ENCODE results near the gene COX8C.
"Not testable (repeated sequence)": the region's sequence is repeated elsewhere in the genome, so short reads cannot be mapped to it uniquely, and the experiment has no call there.

Gene COX8C

DNA sequence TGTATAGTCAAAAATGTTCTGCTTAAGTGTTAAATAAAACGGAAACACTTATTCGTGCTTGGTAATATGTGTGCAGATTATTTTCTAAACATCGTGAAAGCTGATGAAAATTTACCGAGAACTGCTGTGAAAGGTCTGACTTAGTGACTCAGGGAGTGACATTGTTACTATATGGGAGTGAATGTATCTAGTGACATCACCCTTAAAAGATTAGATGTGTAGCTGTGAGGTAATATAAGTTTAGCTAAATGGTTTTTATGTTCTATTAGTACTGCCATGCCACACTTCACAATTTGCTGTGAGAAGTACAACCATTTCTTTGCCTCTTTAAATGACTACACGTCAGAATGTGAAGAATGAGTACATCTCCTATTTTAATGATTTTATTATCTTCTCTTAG lies 1.3 kb downstream of the COX8C start:
- Histone ChIP-seq H3K9me3 (no peaks in the 10 kb centered on the region), H3K27me3 (no peaks in the 10 kb centered on the region), H3K4me1 (no peaks in the 10 kb centered on the region), H3K4me3 (ENCODE audit: low read depth, low read length) (no peak overlapping the region), H3K36me3 (no peaks in the 10 kb centered on the region)
- no peak for DNase-seq
- TF ChIP-seq, protein P1, sequence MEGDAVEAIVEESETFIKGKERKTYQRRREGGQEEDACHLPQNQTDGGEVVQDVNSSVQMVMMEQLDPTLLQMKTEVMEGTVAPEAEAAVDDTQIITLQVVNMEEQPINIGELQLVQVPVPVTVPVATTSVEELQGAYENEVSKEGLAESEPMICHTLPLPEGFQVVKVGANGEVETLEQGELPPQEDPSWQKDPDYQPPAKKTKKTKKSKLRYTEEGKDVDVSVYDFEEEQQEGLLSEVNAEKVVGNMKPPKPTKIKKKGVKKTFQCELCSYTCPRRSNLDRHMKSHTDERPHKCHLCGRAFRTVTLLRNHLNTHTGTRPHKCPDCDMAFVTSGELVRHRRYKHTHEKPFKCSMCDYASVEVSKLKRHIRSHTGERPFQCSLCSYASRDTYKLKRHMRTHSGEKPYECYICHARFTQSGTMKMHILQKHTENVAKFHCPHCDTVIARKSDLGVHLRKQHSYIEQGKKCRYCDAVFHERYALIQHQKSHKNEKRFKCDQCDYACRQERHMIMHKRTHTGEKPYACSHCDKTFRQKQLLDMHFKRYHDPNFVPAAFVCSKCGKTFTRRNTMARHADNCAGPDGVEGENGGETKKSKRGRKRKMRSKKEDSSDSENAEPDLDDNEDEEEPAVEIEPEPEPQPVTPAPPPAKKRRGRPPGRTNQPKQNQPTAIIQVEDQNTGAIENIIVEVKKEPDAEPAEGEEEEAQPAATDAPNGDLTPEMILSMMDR (IDR thresholded peaks at IDR 0.05; ENCODE audit: low read depth, low read length) = no peak

GRCh38 chr14:93354873-93355272 lies 7.9 kb downstream of the COX8C start:
- DNase-seq; H3K4me1 ChIP-seq; H3K4me3 ChIP-seq (ENCODE audit: low read depth, low read length): not testable (repeated sequence)

DNA sequence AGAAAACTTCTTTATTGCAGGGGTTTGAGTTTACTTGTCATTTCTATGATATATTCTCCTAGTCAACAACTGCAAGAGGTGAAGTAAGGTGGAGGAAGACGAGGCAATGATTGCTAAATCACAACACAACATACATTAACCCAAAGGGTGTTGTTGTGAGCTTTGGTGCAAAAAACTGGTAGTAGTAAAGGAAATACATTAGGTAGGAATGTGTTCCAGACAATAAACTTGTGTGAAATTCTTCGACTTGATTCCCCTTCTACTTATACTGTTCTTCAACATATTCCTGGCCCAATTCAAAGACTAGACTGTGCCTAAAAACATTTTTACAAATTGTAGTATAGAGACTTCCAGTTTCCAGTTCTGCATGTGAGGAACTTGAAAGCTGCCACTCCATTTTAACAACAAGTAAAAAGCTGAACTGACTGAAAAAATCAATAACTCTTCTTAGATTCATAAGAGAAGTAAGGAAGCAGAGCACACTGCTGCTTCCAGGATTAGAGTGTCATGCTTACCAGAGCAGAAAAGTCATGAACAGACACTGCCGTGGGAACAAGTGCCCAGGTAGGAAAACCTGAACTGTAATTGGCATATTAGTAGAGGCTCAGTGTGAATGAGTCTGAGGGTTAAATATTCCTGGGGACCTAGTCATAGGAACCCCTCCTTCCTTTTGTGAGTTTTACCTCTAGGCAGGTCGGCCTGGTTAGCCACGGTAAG lies 22.2 kb downstream of the COX8C start:
- Histone ChIP-seq H3K36me3 (no peaks in the 10 kb centered on the region), H3K27me3 (no peaks in the 10 kb centered on the region), H3K4me1 (no peaks in the 10 kb centered on the region), H3K9me3 (no peaks in the 10 kb centered on the region), H3K4me3 (ENCODE audit: low read depth, low read length) (no peak overlapping the region)
- no peak for DNase-seq
- TF ChIP-seq, protein P1 (IDR thresholded peaks at IDR 0.05; ENCODE audit: low read depth, low read length) = no peak

More at GRCh38 chr14:93354873-93355272, 7.9 kb downstream of the COX8C start:
- H3K36me3 ChIP-seq, H3K27me3 ChIP-seq, H3K9me3 ChIP-seq: not testable (repeated sequence)

DNA sequence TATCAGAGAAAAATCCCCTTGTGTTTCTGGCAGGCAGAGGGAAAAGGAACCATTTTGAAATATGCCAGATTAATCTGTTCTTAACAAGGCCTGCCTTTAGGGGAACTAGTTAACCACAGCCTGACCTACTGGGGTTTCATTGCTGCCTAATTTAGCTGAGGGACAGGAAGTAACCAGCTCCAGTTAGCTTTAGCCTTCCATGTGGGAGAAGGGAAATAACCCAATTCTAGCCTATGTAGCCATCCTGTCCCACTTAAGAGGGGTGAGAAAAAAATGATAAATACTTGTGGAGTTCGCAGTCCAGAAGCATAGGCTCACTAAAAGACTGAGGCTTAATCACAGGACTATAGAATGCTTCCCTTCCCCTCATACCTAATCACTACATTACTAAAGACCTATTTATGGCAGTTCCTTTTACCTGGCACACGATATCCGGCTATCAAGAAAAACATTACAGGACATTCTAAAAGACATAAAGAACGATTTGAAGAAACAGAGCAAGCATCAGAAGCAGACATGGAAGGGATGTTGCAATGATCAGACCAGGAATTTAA lies 22.8 kb downstream of the COX8C start:
- H3K4me1 ChIP-seq = no peaks in the 10 kb centered on the region
- no peaks in the 10 kb centered on the region for H3K36me3 ChIP-seq
- DNase-seq = no peak
- no peaks in the 10 kb centered on the region for H3K9me3 ChIP-seq
- H3K4me3 ChIP-seq (ENCODE audit: low read depth, low read length) = no peak overlapping the region
- no peaks in the 10 kb centered on the region for H3K27me3 ChIP-seq
- TF ChIP-seq, protein P1 (IDR thresholded peaks at IDR 0.05; ENCODE audit: low read depth, low read length) = no peak

DNA sequence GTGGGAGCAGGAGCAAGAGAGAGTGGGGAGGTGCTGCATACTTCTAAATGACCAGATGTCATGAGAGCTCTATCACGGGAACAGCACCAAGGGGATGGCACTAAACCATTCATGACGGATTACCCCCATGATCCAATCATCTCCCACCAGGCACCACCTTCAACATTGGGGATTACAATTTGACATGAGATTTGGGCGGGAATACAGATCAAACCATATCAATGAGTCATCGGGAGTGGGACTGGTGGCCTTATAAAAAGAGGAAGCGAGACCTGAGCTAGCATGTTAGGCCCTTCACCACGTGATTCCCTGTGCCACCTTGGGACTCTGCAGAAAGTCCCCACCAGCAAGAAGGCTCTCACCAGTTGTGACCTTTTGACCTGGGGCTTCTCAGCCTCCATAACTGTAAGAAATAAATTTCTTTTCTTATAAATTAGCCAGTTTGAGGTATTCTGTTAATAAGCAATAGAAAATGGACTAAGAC lies 28.7 kb downstream of the COX8C start:
- no peaks in the 10 kb centered on the region for H3K4me1 ChIP-seq
- H3K36me3 ChIP-seq = no peaks in the 10 kb centered on the region
- TF ChIP-seq, protein P1 (IDR thresholded peaks at IDR 0.05; ENCODE audit: low read depth, low read length) = no peak
- H3K4me3 ChIP-seq (ENCODE audit: low read depth, low read length) = no peak overlapping the region
- H3K27me3 ChIP-seq = no peaks in the 10 kb centered on the region
- DNase-seq = no peak
- no peaks in the 10 kb centered on the region for H3K9me3 ChIP-seq

DNA sequence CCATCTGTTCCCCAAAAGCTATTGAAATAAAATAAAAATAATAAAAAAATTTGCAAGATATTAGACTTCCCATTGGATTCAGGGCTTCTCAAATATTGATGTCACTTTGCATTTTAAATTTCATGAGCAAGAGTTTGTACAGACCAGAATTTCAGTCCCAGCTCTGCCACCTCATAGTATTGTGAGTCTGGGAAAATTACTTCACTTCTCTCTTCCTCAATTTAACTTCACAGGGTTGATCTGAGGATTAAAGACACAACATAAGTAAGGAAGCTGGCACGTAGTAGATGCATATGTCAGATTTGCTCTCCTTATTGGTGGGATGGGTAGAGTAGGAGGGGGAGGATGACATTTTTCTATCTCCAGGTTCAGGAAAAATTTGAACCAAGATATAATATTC lies 32.8 kb downstream of the COX8C start:
- no peak for DNase-seq
- no peak overlapping the region for H3K4me3 ChIP-seq (ENCODE audit: low read depth, low read length)
- no peaks in the 10 kb centered on the region for H3K9me3 ChIP-seq
- no peaks in the 10 kb centered on the region for H3K27me3 ChIP-seq
- TF ChIP-seq, protein P1 (IDR thresholded peaks at IDR 0.05; ENCODE audit: low read depth, low read length) = no peak
- H3K36me3 ChIP-seq = no peaks in the 10 kb centered on the region
- H3K4me1 ChIP-seq = no peaks in the 10 kb centered on the region

Data from BE2C (cell line).